Measurements from ENCODE around the gene RRP8. TPM values are rescaled to one million over a fixed set of nuclear protein-coding genes. Genes with fewer than 3 reads are reported as not detected.

RRP8 gene
- total and polyA plus RNA-seq, 9 of the 15 experiments (the other 6 are each of a cell fraction or from before 2014, with no cell fraction given), result 5.7 to 47.3 (median 32.6) TPM

GRCh38 chr11:6587360-6587953 is 16.0 kb downstream of the RRP8 start:
- DNase-seq (ENCODE audit: extremely low read depth in 1 of 4, low spot score in 3 of 4), result no peak
- CTCF ChIA-PET (ENCODE audit: low intra/inter-chr PET ratio), result no interaction called here
- H3K9me1 ChIP-seq (ENCODE audit: control insufficient read depth, insufficient read depth, low read length), result no peaks in the 10 kb centered on the region
- in situ Hi-C loops (cut with MboI) (no loop called here), intact Hi-C loops (cut with micrococcal nuclease) (no loop called here)
- no peak overlapping the region for H3K4me2 ChIP-seq (ENCODE audit: insufficient read depth, low read length)
- H3K27ac ChIP-seq (ENCODE audit: extremely low read depth, low read depth, low read length), result no peak overlapping the region
- FAIRE-seq, result no peak
- H3K4me1 ChIP-seq (replicated peaks in 1 of 2; ENCODE audit: control insufficient read depth in 2 of 2, insufficient read depth in 2 of 2, low read length in 2 of 2), result peaks cover 0 to 5% of the 10 kb centered on the region in 2 experiments; a peak in 2 of 5 replicates
- no peaks in the 10 kb centered on the region for H4K20me1 ChIP-seq (replicated peaks; ENCODE audit: control insufficient read depth, insufficient read depth, low read length)
- 82% methylated on average over 11 of the region's 11 CpGs for WGBS (ENCODE audit: insufficient coverage, low coverage, missing lambda C conversion rate)
- H2AFZ ChIP-seq (ENCODE audit: low read depth, low read length), result no peak overlapping the region
- H3K79me2 ChIP-seq (ENCODE audit: control insufficient read depth, insufficient read depth, low read length), result no peaks in the 10 kb centered on the region
- no peak overlapping the region for H3K9ac ChIP-seq (ENCODE audit: insufficient read depth in 1 of 2, low read depth in 2 of 2, low read length in 2 of 2)
- TF ChIP-seq ZNF436 (CRISPR knock-in tag; IDR thresholded peaks at IDR 0.05) (no peak), RREB1 (CRISPR knock-in tag; IDR thresholded peaks at IDR 0.05) (no peak), ARID4B (CRISPR knock-in tag; IDR thresholded peaks at IDR 0.05) (no peak), PTTG1 (tag; IDR thresholded peaks at IDR 0.05; ENCODE audit: low read depth) (no peak)
- TF ChIP-seq, protein P1, sequence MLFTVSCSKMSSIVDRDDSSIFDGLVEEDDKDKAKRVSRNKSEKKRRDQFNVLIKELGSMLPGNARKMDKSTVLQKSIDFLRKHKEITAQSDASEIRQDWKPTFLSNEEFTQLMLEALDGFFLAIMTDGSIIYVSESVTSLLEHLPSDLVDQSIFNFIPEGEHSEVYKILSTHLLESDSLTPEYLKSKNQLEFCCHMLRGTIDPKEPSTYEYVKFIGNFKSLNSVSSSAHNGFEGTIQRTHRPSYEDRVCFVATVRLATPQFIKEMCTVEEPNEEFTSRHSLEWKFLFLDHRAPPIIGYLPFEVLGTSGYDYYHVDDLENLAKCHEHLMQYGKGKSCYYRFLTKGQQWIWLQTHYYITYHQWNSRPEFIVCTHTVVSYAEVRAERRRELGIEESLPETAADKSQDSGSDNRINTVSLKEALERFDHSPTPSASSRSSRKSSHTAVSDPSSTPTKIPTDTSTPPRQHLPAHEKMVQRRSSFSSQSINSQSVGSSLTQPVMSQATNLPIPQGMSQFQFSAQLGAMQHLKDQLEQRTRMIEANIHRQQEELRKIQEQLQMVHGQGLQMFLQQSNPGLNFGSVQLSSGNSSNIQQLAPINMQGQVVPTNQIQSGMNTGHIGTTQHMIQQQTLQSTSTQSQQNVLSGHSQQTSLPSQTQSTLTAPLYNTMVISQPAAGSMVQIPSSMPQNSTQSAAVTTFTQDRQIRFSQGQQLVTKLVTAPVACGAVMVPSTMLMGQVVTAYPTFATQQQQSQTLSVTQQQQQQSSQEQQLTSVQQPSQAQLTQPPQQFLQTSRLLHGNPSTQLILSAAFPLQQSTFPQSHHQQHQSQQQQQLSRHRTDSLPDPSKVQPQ (CRISPR knock-in tag; IDR thresholded peaks at IDR 0.05; ENCODE audit: borderline replicate concordance), result no peak
- TF ChIP-seq, protein P2, sequence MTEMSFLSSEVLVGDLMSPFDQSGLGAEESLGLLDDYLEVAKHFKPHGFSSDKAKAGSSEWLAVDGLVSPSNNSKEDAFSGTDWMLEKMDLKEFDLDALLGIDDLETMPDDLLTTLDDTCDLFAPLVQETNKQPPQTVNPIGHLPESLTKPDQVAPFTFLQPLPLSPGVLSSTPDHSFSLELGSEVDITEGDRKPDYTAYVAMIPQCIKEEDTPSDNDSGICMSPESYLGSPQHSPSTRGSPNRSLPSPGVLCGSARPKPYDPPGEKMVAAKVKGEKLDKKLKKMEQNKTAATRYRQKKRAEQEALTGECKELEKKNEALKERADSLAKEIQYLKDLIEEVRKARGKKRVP (CRISPR knock-in tag; IDR thresholded peaks at IDR 0.05), result no peak
- POLR2A ChIA-PET, result interaction anchor here (0.6 to 1.8 kb wide), 6 partner anchors 12 to 472 kb away, joined by 3 to 8 read pairs (median 3); partner anchors contain the start of gene TAF10
- BruUV-seq (replicated peaks), result no TSS peak
- peaks cover 8% of the 10 kb centered on the region; the same call in 1 of the 3 replicates for H3K36me3 ChIP-seq (ENCODE audit: control insufficient read depth, insufficient read depth, low read length)
- H3K9me3 ChIP-seq (replicated peaks; ENCODE audit: control insufficient read depth, insufficient read depth, low read depth, low read length), result peaks cover 10% of the 10 kb centered on the region
- H3K27me3 ChIP-seq (ENCODE audit: control insufficient read depth in 2 of 2, insufficient read depth in 2 of 2, low read length in 2 of 2), result no peaks in the 10 kb centered on the region
- H3K4me3 ChIP-seq, result no peak overlapping the region
- no peak for ATAC-seq

All from K562 (cell line).